ENCODE measurements around the gene CD160.

GRCh38 chr1:145729196-145729595 is 9.9 kb downstream of the CD160 start:
- TF ChIP-seq, protein P1, sequence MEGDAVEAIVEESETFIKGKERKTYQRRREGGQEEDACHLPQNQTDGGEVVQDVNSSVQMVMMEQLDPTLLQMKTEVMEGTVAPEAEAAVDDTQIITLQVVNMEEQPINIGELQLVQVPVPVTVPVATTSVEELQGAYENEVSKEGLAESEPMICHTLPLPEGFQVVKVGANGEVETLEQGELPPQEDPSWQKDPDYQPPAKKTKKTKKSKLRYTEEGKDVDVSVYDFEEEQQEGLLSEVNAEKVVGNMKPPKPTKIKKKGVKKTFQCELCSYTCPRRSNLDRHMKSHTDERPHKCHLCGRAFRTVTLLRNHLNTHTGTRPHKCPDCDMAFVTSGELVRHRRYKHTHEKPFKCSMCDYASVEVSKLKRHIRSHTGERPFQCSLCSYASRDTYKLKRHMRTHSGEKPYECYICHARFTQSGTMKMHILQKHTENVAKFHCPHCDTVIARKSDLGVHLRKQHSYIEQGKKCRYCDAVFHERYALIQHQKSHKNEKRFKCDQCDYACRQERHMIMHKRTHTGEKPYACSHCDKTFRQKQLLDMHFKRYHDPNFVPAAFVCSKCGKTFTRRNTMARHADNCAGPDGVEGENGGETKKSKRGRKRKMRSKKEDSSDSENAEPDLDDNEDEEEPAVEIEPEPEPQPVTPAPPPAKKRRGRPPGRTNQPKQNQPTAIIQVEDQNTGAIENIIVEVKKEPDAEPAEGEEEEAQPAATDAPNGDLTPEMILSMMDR (conservative IDR thresholded peaks at IDR 0.05; ENCODE audit: low read depth in 2 of 2) = no peak
- TF ChIP-seq NANOG (IDR thresholded peaks at IDR 0.05; ENCODE audit: borderline replicate concordance) (no peak), EZH2 (IDR thresholded peaks at IDR 0.05; ENCODE audit: low read depth, unreplicated experiment) (no peak), REST (IDR thresholded peaks at IDR 0.05; ENCODE audit: unreplicated experiment) (no peak), CREB1 (CRISPR knock-in tag; IDR thresholded peaks at IDR 0.05; ENCODE audit: low read depth) (no peak)
